Muscle of back (tissue), 11 donors: ENCODE results near the gene HCN2. TPM values are rescaled to one million over a fixed set of nuclear protein-coding genes. Genes with fewer than 3 reads are reported as not detected.

Source experiments
- DNase-seq, 3 donors: peaks; one replicate each; pipeline versions ENCODE4 v3.0.0 to v3.0.0-alpha.2; 2013
- polyA plus RNA-seq, 10 donors: library from polyadenylated mRNA; unstranded; fragments of 120-200 nt; gene quantifications; one replicate each; pipeline ENCODE4 v1.2.1, GENCODE V29; 2013; ENCODE audit not compliant: insufficient read length in 10 of 10

Gene HCN2
- polyA plus RNA-seq, 10 donors, result 0.13 to 0.51 (median 0.23) TPM

DNA sequence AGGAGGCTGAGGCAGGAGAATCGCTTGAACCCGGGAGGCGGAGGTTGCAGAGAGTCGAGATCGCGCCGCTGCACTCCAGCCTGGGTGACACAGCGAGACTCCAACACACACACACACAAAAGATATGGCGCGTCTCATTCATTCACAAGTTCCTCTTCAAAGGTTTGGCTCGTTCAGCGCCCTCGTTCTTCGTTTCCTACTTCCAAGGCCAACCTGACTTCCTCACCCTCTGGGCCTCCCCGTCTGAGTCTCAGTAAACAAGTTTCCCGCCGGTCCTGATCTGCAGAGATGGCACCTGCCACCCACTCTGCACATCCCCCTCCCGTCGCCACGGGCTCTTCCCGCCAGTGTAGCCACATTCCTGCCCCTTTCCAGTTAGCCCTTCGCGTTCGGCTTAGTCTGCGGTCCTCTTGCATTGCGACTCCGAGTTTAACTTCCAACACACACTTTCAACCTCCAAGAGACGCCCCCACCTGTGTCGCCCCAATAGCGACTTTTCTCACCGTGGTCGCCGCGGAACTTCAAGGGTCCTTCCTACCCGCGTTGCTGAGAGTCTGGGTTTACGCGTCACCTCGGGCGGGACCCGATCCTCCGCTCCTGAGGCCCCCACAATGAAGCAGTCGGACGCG is 18.6 kb upstream of the HCN2 start:
- peak in 2 of 3 donors; percentile 22 to 65 for DNase-seq

DNA sequence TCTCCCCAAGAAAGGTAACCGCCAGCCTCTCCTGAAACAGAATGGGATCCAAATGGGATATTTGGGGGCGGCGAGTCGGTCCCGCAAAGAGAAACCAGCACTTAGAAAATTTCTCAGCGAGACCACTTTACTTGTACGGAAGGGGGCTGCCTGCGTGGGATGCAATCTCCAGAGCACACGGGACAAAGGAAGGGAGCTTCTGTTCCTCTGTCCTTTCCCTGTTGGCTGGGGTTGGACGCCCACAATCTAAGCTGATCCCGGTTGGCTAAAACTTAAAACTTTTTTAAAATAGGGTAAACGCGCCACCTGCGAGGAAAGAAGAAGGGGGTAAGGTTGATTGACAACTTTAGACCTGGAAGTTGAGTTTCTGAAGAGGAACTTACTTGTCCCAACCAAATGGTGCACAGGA is 18.1 kb upstream of the HCN2 start:
- DNase-seq, result peak in 2 of 3 donors; percentile 24 to 65

DNA sequence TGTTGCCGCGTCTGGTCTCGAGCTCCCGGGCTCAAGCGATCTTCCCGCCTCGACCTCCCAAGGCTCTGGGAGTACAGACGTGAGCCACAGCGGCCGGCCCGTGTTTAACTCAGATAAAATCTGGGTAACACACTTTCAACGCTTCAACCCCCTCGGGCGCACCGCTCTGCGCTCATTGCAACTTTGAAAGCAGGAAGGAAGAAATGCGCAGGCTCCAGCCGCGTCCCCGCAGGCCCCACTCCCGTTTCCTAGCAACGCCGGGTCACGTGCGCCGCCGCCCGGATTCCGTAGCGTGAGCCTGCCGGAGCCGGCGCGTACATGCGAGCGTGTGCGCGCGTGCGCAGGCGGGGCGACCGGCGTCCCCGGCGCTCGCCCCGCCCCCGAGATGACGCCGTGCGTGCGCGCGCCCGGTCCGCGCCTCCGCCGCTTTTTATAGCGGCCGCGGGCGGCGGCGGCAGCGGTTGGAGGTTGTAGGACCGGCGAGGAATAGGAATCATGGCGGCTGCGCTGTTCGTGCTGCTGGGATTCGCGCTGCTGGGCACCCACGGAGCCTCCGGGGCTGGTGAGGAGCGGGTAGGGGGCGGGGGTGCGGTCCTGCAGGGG is 17.4 kb upstream of the HCN2 start, which contains the start of gene BSG:
TSS of gene BSG (plus strand) at position 457 of the 603 bp plus-strand sequence. CDS start at position 496, 39 bp downstream.
- peak; percentile 98 to 99 (median 98) for DNase-seq

DNA sequence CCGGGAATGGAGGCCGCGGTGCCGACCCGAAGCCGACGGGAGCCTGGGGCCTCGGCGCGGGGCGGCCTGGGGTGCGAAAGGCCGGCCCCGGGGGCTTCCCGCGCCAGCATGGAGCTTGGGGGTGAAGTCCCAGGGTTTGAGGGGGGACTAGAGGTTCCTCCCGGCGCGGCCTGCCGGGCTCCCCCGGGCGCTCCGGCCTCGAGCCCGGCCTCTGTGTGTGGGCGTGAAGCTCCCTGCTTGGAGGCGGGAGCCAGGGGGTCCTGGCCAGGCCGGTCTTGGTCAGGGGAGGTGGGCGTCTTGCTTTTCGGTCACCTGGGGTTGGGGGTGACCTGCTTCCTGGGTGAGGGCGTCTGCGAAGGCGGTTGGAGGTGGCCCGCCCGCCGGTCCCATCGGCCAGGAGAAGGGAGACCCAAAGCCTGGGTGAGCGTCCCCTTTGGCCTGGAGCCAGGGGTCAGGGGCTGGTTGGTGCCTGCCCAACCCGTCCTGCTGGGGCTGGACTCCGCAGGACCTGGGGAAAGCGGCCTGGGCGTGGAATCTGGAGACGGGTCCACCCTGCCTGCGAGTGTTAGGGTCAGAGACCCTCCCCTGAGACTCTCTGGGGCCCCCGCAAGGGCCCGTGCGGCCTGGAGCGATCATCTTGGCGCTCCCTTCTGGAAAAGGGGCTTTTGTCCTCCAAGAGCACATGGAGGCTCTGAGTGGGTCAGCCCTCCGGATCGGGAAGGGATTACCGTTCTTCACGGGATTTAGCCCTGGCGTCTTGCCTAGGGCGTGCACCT is 16.8 kb upstream of the HCN2 start:
- DNase-seq, result peak in 2 of 3 donors; percentile 62 to 76

DNA sequence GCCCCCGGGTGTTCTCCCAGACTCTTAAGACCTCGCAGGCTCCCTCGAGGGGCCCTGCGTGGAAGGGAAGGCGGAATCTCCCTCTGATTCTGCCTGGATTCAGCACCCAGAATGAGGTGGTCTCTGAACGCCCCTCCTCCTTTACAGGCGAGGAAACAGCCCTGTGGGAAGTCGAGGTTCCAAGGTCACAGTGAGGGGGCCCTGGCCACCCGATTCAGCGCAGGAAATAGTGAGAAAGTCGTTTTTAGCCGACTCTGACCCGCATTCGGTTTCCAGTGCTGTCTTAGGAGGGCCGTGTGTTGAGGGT is 16.2 kb upstream of the HCN2 start:
- no peak for DNase-seq

DNA sequence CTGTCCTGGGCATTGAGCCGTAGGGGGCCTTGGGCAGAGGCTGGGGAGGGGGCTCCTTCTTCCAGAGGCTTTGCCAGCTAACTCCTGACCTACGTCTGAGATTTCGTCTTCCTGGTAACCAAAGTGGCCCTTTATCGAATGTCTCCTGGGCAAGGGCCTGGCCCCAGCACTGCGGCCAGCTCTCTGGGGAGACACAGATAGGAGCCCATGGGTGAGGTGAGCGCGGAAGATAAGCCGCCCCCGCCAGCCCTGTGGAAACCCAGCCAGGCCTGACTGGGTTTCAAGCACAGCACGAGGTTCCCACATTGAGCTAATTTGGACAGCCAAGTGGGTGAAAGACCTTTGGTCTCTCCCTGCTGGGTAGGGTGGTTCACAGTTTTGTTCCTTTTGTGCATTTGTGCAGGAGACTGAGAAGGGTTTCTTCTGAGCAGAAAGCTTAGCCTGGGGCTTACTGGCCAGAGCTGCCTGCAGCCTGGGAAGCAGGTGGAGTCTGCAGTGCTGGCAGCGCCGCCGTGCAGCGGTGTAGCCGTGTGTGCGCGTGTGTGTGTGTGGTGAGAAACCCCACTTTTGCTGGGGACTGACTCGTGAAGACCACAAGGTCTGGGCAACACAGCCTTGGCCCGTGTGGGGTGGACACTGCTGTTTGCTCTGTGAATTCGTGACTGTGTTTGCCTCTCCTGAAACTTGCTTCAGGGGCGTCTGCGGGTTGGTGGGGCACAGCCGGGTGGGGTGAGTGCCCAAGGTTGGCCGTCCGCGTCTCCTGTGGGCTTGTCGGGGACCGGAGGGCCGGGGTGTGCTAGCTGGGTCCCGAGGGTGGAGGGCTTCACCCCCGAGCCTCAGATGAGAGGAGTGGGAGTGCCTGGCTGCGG is 14.8 kb upstream of the HCN2 start:
- peak in 1 of 3 donors; percentile 53 for DNase-seq

DNA sequence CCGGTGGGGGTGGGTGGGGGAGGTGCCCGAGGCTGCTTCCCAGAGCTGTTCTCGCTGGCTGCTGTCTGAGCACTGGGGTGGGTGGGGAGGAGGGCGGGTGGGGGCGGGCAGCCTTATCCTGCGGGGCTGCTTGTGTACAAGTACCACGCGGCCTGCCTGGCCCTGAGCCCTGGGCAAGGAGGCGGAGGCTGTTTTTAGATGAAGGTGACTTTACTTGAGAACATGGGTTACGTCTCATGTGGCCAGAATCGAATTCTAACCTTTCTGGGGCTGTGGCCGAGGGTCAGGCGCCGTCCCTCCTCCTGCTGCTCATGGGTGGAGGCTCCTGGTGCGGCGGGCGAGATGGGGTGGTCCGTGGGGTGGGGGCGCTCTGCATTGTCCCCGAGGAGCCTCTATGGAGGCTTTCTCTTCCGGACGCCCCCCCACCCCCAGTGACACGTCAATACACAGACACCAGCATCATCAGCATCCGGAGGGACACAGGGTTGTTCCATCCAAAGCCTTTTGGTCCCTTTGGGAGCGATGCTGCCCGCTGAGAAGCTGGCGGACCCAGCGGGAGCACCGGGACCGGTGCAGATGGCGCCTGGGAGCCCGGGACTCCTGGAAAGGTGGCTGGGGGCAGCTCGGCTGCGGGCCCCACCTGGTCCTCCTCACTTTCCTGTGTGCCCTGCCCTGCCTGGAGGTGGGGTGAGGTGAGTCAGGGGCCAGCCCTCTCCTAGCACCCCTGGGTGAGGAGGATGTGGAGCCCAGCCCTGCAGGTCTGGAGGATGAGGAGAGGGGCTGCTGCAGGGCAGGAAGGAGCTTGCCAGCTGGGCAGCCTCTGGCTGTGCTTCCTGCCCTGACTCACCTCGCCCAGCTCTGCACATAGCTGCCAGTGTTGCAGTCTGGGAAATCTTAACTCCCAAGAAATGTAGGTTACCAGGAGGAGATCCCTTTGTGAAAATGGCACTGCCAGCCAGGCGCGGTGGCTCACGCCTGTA is 13.9 kb upstream of the HCN2 start:
- DNase-seq, result no peak

GRCh38 chr19:576768-577438 is 12.8 kb upstream of the HCN2 start:
- no peak for DNase-seq

GRCh38 chr19:577439-578392 is 12.0 kb upstream of the HCN2 start:
- no peak for DNase-seq

GRCh38 chr19:579111-579841 is 10.4 kb upstream of the HCN2 start:
- DNase-seq, result no peak

DNA sequence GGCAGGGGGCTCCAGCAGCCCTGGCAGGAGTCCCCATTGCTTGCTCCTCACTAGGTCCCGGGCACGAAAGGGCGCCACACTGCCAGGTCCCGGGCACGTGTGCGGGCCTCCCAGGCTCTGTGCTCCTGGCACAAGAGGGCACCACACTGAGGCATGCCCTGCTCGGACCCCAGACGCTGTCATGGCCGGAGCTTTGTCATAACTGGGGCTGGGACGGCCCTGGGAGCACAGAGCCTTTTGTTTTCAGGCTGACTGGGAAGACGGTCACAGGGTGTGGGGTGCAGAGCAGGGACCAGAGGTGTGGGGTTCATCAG is 9.9 kb upstream of the HCN2 start:
- DNase-seq, result no peak

- no peak for DNase-seq
These were observed 9.3 kb upstream of the HCN2 start for GRCh38 chr19:580274-580835.

DNA sequence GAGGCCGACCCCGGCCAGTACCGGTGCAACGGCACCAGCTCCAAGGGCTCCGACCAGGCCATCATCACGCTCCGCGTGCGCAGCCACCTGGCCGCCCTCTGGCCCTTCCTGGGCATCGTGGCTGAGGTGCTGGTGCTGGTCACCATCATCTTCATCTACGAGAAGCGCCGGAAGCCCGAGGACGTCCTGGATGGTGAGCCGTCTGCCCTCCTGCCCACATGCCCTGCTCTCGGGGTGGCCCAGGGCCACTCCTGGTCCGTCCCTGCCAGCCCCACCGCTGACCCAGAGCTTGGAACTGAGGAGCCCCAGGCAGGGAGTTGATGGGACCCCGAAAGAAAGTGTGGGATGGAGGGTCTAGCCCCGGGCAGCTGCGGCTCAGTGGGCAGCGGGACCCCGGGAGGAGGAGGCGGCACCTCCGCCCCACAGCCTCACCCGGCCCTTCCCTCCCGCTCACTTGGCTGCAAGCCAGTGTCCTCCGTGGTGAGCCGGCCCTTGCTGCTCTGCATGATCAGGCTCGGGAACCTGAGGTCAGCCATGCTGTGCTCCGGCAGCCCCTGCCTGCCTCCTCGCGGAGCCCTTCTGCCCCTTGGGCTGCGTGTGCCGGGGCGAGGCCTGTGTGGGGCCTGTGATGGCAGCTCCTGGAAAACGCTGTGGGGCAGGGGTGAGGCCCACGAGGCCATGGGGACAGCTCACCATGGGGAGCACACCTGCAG is 8.1 kb upstream of the HCN2 start:
- DNase-seq, result no peak

DNA sequence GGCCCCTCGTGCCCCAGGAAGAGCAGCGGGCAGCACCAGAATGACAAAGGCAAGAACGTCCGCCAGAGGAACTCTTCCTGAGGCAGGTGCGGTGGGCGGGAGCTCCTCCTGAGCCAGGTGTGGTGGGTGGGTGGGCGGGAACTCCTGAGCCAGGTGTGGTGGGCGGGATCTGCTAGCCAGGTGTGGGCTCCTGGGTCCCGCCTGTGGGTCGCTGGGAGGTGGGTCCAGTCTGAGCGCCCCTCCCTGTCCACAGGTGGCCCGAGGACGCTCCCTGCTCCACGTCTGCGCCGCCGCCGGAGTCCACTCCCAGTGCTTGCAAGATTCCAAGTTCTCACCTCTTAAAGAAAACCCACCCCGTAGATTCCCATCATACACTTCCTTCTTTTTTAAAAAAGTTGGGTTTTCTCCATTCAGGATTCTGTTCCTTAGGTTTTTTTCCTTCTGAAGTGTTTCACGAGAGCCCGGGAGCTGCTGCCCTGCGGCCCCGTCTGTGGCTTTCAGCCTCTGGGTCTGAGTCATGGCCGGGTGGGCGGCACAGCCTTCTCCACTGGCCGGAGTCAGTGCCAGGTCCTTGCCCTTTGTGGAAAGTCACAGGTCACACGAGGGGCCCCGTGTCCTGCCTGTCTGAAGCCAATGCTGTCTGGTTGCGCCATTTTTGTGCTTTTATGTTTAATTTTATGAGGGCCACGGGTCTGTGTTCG is 7.0 kb upstream of the HCN2 start:
- DNase-seq, result no peak

DNA sequence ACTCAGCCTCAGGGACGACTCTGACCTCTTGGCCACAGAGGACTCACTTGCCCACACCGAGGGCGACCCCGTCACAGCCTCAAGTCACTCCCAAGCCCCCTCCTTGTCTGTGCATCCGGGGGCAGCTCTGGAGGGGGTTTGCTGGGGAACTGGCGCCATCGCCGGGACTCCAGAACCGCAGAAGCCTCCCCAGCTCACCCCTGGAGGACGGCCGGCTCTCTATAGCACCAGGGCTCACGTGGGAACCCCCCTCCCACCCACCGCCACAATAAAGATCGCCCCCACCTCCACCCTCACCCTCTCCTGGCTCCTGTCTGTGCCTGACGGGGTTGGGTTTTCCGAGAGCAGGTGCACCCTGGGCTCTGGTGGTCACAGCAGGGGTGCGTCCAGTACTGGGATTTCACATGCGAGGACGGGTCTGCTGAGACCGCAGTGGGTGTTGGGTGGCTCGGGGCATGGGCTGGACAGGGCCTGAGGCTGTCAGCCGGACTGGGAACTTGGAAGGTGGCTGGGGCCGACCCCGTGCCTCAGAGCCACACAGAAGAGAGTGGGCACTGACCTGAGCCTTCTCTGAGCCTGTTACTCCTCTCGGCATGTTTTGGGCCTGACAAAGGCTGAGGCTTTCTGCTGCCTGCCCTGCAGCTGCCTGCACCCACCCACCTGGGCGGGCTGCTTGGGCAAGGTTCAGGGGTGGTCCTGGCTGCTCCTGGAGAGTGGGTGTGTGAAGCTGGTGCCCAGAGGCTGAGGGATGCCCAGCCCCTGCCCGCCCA is 6.3 kb upstream of the HCN2 start:
- DNase-seq, result no peak

- DNase-seq, result no peak
These were observed 5.8 kb upstream of the HCN2 start for GRCh38 chr19:583968-584239.
